Measurements from ENCODE around the gene EFCAB11. TPM values are rescaled to one million over a fixed set of nuclear protein-coding genes. Genes with fewer than 3 reads are reported as not detected.
A peak's percentile ranks its signal among the peaks of the same experiment; 100 is the strongest.

The EFCAB11 gene
- total RNA-seq, 1 experiment from 2014 or later = 18.6 TPM

DNA sequence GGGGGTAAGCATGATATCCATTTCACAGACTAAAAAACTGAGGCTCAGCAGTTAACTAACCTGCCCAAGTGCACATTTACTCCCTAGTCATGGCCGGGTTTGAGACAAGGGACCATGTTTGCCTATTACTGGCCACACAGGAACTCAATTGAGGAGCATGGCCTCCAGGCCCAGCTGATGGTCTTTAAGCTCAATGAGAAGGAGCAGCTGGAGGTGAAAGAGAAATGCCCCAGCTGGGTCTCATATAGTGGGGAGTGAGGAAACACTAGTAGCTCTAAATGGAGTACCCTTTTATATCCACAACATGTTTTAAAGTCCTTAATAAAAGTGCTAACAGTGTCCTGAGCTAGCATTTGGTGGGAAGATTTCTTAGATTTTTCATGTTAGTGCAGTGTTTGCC, 2.8 kb upstream of the EFCAB11 start:
- no peak for DNase-seq (ENCODE audit: low read depth)

DNA sequence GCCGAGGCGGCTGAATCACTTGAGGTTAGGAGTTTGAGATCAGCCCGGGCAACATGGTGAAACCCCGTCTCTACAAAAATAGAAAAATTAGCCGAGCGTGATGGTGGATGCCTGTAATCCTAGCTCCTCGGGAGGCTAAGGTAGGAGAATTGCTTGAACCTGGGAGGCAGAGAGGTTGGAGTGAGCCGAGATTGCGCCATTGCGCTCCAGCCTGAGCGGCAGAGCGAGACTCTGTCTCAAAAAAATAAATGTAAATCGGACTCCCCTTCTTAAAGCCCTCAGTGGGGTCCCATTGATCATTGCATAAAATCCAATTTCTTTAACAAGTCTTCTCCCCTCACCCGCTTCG, 2.1 kb upstream of the EFCAB11 start:
- DNase-seq (ENCODE audit: low read depth) = no peak

DNA sequence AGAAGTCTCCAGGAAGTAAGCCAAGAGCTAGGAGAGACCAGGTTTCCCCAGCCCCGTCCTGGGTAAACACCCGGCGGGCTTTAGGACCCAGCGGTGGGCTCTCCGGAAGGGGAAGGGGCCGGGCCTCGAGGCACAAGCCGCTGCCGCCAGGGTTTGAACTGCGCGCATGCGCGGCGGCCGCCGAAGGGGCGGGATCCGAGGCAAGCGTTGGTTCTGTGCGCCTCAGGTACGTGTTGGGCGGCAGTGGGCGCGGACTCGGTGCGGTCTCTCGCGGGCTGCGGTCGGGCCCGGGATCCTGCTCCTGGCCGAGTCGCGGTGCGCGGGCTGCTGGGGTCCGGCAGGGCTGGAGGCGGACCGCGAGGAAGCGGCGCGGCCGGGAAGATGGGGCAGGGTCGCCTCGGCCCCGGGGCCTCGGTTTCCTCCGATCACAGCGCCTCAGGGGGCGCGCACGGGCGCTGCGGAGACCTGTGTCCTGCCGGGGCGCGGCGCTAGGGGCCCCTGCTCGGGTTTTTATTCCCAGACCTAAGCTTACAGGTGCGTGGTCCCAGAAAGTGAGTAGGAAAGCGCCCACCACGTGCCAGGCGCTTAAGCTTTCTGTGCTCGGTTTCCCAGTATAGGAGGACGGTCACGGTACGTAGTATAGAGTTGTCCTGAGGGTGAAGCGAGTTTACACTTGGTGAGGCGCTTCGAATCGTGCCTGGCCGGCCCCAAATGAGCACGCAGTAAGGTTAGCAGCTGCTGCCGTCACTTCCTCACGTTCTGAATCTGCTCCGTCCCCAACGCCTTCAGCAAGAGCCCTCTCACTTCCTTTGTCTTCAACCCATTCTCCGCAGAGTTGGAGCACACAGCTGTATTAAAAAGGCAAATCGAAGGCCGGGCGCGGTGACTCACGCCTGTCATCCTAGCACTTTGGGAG, 1.5 kb upstream of the EFCAB11 start, which contains the start of gene TDP1:
TDP1 (plus strand) TSS at position 183 of the 916 bp plus-strand sequence. CDS start 7,188 bp downstream, outside the sequence.
- DNase-seq (ENCODE audit: low read depth) = peak; percentile 93

DNA sequence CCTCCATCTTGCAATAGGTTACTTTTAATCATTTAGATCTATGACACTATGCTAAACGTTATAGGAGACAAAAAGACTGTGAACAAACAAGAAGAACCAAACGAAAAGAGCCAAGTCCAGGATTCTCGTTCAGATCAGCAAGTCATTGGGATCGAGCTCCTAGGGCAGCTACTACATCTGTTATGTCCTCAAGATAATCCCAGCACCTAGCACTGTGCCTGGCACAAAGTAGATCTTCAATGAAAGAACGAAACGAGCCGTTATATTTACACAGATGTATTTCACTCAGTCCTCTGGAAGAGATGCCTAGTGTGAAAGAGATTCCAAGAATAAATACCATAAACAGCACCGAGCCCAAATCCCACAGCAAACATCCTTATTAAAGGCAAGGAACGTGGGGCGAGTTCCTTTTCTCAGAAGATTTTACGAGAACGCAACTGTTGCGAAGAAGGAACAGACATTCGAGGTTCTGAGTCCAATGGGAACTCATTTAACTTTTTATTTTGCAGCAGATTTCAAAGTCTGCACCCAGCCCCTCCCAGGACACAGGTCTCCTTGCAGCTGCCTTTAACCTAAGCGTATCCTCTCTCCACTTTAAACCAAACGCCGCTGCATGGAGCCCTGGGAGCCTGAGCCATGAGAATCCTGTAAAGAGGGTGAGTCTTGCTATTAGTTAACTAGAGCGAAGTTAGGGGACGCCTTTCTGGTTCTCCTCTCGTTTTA, 653 bp upstream of the EFCAB11 start:
- DNase-seq (ENCODE audit: low read depth) = no peak

DNA sequence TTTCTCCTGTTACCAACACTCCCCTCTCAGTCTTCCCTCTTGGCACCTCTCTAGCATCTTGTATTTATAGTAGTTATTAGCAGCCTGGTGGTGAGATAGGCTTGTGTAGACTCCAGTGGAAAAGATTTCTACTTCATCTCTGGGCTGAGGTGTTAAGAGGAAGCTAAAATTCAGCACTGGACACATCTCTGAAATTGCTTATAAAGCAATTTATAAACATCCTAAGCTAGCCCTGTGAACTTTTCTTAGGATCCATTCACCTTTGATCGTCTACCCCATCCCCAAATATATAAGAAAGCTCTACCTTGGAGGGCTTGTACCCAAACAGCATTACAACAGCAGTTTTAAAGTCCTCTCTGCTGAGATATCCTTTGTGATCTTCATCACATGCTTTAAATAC, 928 bp downstream of the EFCAB11 start:
- DNase-seq (ENCODE audit: low read depth) = no peak

DNA sequence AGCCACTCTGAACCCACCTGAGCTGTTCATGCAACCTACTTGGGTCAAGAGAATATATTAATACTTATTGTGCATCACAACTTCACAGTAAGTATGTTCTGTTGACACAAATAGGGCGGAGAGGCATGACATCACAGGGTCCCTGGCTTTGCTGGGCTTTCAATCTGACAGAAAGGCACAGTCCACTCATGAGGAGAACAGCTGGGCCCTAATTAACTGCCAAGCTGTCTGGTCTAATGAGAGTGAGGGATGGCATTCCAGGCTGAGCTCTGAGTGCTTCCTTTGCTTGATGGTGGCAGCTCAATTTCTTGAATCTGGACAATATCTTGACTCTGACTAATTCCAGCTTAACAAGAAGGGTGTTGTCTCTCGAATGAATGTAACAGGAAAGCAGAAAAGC, 2.0 kb downstream of the EFCAB11 start:
- peak; percentile 11 for DNase-seq (ENCODE audit: low read depth)

DNA sequence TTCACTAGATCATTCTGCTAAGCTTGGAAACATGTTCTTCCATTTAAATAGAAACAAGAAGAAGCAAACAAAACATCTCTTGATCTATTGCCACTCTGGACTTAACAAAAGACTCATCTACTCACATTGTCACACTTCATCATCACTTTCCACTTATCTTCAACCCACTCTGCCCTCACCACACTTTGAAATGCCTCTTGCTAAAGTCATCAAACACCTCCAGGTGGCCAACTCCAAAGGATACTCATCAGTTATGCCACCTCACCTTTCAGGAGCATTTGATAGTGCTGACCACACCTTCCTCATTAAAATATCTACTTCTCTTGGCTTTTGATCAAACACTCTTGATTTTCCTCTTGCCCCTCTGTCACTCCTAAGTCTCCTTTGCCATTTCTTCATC, 7.2 kb downstream of the EFCAB11 start:
- no peak for DNase-seq (ENCODE audit: low read depth)

DNA sequence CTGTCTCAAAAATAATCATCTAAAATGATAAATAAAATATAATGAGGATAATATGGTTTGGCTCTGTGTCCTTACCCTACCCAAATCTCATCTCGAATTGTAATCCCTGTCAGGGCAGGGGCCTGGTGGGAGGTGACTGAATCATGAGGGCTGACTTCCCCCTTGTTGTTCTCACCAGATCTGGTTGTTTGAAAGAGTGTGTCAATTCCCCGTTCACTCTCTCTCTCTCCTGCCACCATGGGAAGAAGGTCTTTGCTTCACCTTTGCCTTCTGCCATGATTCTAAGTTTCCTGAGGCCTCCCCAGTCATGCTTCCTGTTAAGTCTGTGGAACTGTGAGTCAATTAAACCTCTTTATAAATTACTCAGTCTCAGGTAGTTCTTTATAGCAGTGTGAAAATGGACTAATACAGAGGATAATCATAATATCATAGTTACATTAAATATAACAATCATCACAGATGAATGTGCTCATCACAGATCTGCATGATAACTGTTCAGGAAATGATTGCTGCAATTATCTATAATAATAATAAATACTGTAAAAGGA, 12.6 kb downstream of the EFCAB11 start:
- no peak for DNase-seq (ENCODE audit: low read depth)

DNA sequence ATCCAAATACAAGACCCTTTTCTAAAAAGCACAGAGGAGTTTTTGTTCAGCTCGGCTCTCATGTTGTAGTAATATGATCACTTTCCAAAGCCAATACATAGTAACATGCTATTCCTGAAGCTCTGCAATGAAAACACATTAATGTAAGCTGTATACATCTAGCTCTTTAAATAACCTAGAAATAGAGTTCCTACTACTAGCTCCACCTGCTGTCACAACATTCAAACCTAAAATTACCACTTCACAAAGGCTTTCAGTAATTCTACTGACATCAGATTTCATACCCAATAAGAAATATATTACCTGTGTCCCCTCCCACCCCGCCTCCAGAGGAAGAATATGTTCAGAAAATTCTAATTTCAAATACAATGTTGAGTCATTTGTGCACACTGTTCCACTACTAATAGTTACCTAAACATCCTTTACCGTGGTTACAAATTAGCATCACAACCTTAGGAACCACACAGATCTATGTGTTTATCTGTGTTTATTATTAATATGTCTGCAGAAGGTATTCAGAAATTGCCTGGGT, 17.8 kb downstream of the EFCAB11 start:
- DNase-seq (ENCODE audit: low read depth) = no peak

DNA sequence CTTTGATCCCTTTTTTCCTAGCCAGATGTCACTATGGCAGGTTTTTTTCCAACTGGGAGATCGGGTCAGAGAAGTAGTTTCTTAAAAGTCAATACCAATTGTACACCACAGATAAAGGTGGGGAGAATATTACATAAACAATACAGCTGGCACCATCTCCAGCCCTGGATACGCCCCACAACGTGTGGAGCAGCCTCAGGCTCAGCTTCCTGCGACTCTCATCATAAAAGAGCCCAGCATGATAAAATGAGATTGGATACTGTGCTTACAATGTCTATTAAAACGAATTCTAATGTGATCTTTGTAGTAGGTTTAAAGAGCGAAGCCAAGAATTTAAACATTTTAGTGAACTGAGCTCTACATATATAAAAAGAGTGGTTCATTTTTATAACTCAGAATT, 21.5 kb downstream of the EFCAB11 start:
- no peak for DNase-seq (ENCODE audit: low read depth)

DNA sequence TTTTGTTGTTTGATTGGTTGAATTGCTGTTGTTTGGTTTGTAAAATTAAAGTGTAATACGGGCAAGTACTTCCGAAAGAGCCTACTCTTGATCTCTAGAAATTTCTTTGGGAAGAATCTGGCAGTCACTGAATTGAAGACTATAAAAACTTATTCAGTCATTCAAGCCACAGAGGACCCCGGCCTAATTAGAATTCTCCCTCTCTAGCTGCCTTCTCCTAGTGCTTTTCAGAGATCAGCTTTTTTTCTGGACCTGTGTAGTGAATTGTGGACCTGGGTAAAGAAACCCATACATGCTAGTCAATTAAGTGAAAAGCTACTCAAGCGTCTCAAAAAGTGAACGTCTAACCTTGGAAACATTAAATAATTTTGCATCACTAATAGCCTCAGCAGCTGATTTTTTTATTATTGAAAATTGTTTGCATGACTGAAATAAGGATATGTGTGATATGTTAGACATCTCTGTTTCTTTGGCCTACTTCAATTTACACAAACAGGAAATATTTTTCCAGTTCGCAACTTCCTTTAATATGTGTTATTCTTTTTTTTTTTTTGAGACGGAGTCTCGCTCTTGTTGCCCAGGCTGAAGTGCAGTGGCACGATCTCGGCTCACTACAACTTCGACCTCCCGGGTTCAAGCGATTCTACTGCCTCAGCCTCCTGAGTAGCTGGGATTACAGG, 27.2 kb downstream of the EFCAB11 start:
- DNase-seq (ENCODE audit: low read depth) = no peak

DNA sequence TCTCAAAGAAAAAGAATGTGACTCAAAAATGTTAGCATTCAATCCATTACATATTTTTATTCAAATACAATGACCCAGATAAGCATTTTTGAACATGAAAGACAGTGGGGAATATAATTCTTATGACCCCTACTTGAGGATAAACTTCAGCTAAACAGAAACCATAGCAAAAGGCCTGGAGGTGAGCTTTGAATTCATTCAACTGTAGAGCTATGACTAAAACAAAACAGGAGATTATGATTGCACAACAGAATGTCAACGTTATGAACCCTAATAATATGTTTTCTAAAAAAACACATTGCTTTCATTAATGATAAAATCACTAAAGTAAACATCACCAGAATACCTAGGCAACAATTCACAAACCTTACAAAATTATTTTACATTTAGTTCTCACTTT, 27.8 kb downstream of the EFCAB11 start:
- DNase-seq (ENCODE audit: low read depth) = no peak

DNA sequence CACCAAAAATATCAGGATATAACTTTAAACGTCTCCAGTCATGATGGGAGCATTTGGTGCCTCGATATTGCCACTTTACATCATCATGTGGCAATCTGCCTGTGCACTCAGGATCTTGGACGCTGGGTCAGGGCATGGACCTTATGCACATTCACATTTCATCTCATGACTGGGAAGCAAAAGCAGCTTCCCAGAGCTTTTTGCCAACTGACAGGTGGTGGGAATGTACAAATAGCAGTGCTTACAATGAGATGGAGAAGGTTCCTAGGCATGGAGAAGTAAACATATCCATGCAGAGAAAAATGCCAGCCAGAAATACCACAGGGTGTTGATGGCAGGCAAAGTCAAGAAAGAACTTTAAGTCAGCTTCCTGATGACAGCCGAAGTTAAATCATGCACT, 30.3 kb downstream of the EFCAB11 start:
- no peak for DNase-seq (ENCODE audit: low read depth)

DNA sequence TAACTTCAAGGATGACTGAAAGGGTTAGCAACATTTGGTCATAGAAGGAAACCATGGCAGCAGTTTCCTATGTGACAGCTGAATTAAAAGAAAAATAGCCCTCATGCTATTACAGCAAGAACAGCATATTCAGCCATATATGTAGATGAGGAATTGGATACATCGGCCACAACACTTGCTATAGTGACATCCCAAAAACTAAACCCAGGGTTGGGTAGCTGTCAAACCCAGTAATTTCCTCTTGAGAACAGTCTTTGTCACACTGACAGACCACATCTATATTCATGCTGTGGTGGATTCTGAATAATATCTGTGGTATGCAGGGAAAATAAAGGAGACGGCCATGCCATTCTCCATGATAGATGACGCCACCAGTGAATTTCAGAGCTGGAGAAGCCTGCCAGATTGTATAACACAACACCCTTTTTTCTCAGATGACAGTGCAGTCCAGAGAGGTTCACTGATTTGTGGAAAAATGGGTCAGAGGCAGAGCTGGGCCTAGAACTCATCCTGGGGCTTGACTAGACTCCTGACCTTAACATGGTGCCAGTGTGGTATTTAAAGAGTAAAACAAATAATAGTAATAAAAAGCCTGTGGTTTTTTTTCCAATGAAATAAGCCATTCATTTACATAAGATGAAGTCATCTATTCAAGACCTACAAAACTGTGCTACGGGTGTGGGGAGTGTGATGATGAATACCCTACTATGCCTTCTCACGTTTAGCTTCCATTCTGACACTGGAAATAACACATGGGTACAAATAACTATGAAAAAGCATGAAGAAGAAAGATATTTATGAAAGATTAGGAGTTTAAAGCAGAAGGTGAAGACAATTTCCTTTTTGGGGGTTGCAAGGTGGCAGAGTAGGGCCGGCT, 32.3 kb downstream of the EFCAB11 start:
- peak; percentile 78 for DNase-seq (ENCODE audit: low read depth)

DNA sequence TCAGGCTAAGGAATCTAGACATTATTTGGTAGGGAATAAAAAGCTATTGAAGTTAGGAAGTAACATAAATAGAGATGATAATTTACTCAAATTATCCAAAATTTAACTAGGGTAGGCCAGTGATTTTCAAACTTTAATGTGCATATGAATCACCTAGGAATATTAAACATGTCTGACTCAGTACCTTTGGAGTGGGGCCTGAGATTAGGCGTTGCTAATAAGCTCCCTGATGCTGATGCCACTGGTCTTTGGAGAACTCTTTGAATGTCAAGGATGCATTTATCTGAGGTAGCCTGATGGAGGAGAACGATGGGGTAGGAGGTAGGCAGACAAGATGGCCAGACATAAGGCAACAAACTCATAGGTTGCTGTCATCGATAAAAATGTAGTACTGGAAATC, 33.2 kb downstream of the EFCAB11 start:
- no peak for DNase-seq (ENCODE audit: low read depth)

DNA sequence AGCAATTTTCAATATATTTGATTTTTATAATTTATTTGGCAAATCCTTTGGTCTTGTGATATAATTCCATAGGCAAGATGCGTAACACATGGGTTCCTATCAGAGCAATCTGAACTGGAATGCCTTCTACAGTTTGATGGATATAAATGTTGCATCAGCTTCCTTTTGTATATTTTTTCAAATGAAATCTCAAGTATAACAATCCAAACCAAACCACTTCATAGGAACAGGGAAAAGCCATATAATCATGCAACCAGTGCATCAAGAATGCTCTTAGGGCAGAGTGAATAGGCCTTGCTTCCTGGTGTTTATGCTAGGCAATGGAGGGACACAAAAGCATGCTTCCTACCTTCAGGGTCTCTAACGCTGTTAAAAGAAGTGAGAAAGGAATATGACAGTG, 34.5 kb downstream of the EFCAB11 start:
- no peak for DNase-seq (ENCODE audit: low read depth)

DNA sequence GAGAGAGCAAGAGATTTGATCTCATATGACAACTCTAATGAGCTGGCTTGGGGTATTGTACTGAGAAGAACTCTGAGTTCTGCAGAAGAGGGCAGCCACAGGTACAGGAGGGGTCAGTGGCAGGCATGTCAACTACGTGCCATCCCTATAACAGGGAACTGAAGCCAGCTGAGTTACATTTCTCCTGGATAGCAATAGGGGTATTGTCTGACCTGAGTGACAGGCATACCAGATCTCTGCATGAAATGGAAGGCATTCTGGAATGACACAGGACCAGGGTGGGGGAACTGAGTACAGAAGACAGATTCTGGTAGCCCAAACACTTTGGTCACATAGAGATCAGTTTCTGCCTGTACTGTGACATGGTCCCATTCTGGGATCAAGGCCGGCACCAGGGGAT, 35.8 kb downstream of the EFCAB11 start:
- no peak for DNase-seq (ENCODE audit: low read depth)

DNA sequence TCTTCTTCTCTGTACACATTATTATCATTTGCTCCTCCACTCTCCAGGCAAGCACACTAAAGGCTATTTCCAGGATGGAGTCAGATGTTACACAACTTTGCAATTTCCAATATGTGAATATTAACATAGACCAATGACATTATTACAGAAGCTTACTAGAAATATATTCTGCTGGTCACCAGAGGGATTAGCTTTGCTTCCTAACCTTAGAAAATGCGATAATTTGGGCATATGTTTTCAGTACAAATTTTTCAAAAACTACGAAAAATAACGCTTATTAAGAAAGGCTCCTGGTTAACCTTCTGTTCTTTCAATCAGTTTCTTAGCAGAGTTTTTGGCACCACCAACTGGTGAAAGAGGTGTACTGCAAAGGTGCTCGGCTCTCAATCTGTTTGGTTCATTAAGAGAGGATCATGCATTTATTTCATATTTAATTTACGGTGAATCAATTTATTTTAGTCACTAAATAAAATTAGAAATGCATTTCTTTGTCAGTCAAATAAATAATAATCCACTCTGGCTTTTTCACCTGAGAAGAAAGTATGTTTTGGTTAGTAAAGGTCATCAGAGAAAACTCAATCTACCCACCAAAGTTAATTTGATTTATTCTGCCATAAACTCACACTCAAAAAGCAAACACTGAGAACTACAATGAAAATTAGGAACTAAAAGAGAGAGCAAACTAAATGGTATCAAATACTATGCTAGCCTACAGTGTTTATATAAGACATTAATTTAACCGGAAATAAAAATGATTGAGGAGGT, 39.2 kb downstream of the EFCAB11 start:
- peak; percentile 55 for DNase-seq (ENCODE audit: low read depth)

DNA sequence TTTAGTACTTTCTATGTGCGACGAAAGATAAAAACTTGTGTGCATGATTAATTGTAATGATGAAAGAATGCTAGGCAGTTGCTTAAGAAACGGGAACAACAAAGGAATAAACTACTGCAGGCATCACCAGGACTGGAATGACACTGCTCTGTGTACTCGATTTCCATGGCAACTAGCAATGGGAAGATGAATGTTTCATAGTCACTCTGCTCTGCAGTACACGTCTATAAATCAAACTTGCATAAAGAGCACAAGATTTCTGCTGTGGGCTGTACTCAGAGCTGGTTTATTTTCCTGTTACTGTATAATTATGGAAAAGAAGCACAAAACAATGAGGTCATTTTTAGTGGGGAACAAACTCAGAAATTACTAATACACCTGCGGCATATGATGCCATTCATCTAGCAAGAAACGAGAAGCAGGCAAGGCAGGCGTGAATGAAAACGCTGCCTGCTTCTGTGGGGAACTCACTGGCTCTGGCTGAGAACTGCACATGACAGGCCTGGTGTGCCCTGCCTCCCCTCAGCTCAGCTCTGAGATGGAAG, 41.8 kb downstream of the EFCAB11 start:
- DNase-seq (ENCODE audit: low read depth) = peak; percentile 90

DNA sequence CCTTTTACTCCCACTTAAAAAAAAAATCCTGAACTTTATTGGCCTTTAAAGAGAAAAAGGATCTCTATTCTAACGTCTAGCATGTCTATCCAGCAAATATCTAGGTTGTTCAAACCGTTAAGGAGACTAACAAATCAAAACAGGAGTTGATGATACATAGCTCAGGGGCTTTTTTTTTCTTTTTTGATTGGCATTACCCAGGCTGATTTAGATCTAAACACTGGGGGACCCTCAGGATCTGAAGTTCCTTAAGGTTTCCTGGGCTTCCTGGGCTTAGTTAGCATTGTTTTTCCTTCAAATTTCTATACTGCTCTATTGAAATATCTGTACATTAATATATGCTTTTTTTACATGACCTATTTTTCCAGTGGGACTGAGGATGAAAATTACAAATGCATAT, 42.3 kb downstream of the EFCAB11 start:
- no peak for DNase-seq (ENCODE audit: low read depth)

Data from RPMI7951 (cell line).